GM23338 (cell line): ENCODE data around the gene ST3GAL6. TPM values are rescaled to one million over a fixed set of nuclear protein-coding genes. Genes with fewer than 3 reads are reported as not detected.

Experiments
- ATAC-seq: fragments of 200-7000 bp; cut with Tn5 transposase; 3 replicates; pipeline ENCODE4 v1.9.1; 2020
- DNase-seq: peaks from one replicate; pipeline ENCODE4 v3.0.0-alpha.2; 2015; ENCODE audit warnings: low spot score
- H2AFZ ChIP-seq: fragments of 200-600 bp; sonication (generic); 2 replicates; pipeline ENCODE4 v1.8.0; 2016; ENCODE audit warnings: antibody characterized with exemption, mild to moderate bottlenecking, moderate library complexity
- H3F3A ChIP-seq: fragments of 200-600 bp; sonication (generic); replicated peaks from 2 replicates; pipeline ENCODE4 v1.8.0; 2017; ENCODE audit warnings: antibody characterized with exemption, mixed run types, low read depth
- H3K27ac ChIP-seq: fragments of 200-600 bp; sonication (generic); 2 replicates; pipeline ENCODE4 v1.6.1; 2016; ENCODE audit warnings: low read depth
- H3K27me3 ChIP-seq: fragments of 200-600 bp; sonication (generic); 2 replicates; pipeline ENCODE4 v1.8.0; 2016; ENCODE audit warnings: mild to moderate bottlenecking, mixed run types, moderate library complexity; ENCODE audit not compliant: insufficient read depth
- H3K36me3 ChIP-seq: fragments of 200-600 bp; sonication (generic); 2 replicates; pipeline ENCODE4 v1.8.0; 2016; ENCODE audit warnings: mild to moderate bottlenecking; ENCODE audit not compliant: insufficient read depth
- H3K4me1 ChIP-seq: fragments of 200-600 bp; sonication (generic); 2 replicates; pipeline ENCODE4 v1.8.0; 2016; ENCODE audit warnings: mild to moderate bottlenecking, moderate library complexity; ENCODE audit not compliant: insufficient read depth
- H3K4me2 ChIP-seq: fragments of 200-600 bp; sonication (generic); 2 replicates; pipeline ENCODE4 v1.7.1; 2017; ENCODE audit warnings: mixed run types
- H3K4me3 ChIP-seq: fragments of 200-600 bp; sonication (generic); 2 replicates; pipeline ENCODE4 v1.6.1; 2016; ENCODE audit warnings: mixed run types
- H3K79me2 ChIP-seq: fragments of 200-600 bp; sonication (generic); replicated peaks from 2 replicates; pipeline ENCODE4 v1.8.0; 2017; ENCODE audit warnings: mild to moderate bottlenecking; ENCODE audit not compliant: insufficient read depth
- H3K9me2 ChIP-seq: fragments of 200-600 bp; sonication (generic); 2 replicates; pipeline ENCODE4 v1.8.0; 2017; ENCODE audit not compliant: insufficient read depth
- H4K20me1 ChIP-seq: fragments of 200-600 bp; sonication (generic); replicated peaks from 2 replicates; pipeline ENCODE4 v1.8.0; 2017; ENCODE audit warnings: mild to moderate bottlenecking; ENCODE audit not compliant: insufficient read depth
- H3K27ac Mint-ChIP-seq: 2 replicates; pipeline ENCODE4 v1.8.0; 2020; ENCODE audit warnings: inconsistent platforms, mild to moderate bottlenecking, moderate library complexity, mixed read lengths
- H3K27me3 Mint-ChIP-seq: 3 replicates; pipeline ENCODE4 v1.8.0; 2022; ENCODE audit warnings: low read depth, mild to moderate bottlenecking, moderate library complexity, mixed read lengths, inconsistent platforms; ENCODE audit not compliant: insufficient read depth, poor library complexity
- H3K36me3 Mint-ChIP-seq: 3 replicates; pipeline ENCODE4 v1.8.0; 2021; ENCODE audit warnings: low read depth, mild to moderate bottlenecking, inconsistent platforms, moderate library complexity, mixed read lengths
- H3K4me1 Mint-ChIP-seq: 3 replicates; pipeline ENCODE4 v1.8.0; 2020; ENCODE audit warnings: mild to moderate bottlenecking, inconsistent platforms, mixed read lengths
- H3K4me3 Mint-ChIP-seq: 3 replicates; pipeline ENCODE4 v1.8.0; 2021; ENCODE audit warnings: moderate library complexity, mild to moderate bottlenecking, inconsistent platforms, mixed read lengths
- H3K9me3 Mint-ChIP-seq: 3 replicates; pipeline ENCODE4 v1.8.0; 2020; ENCODE audit warnings: moderate library complexity, mild to moderate bottlenecking, inconsistent platforms, mixed read lengths
- CREB1 ChIP-seq: fragments of 250-450 bp; sonication (Bioruptor Pico); IDR thresholded peaks from 2 replicates; pipeline ENCODE4 v1.5.0; 2020; ENCODE audit warnings: low read depth, mild to moderate bottlenecking, moderate library complexity
- ETS1 ChIP-seq: IDR thresholded peaks from 2 replicates; pipeline ENCODE4 v1.6.1; 2016; ENCODE audit warnings: antibody characterized with exemption
- EZH2 ChIP-seq: fragments of 200-600 bp; sonication (generic); IDR thresholded peaks from one replicate; pipeline ENCODE4 v1.8.0; 2017; ENCODE audit warnings: antibody characterized with exemption, mild to moderate bottlenecking, low read depth; ENCODE audit not compliant: unreplicated experiment
- NANOG ChIP-seq: IDR thresholded peaks from 2 replicates; pipeline ENCODE4 v1.6.1; 2016; ENCODE audit warnings: antibody characterized with exemption, borderline replicate concordance
- STAT1 ChIP-seq: IDR thresholded peaks from one replicate; pipeline ENCODE4 v1.6.1; 2016; ENCODE audit warnings: antibody characterized with exemption; ENCODE audit not compliant: unreplicated experiment
- ZNF331 ChIP-seq: fragments of 250-450 bp; sonication (Bioruptor Pico); IDR thresholded peaks from 2 replicates; pipeline ENCODE4 v1.5.0; 2020; ENCODE audit warnings: low read depth, mild to moderate bottlenecking, moderate library complexity
- ZNF462 ChIP-seq: fragments of 250-450 bp; sonication (Bioruptor Pico); IDR thresholded peaks from 2 replicates; pipeline ENCODE4 v1.5.0; 2020; ENCODE audit warnings: mild to moderate bottlenecking, moderate library complexity
- polyA plus RNA-seq: library from polyadenylated mRNA; unstranded; fragments of >200 nt; fragmentation: Nextera tagmentation; extraction: Ambion mirVana; gene quantifications from 2 replicates; pipeline ENCODE4 v1.2.1, GENCODE V29; 2016
- total RNA-seq: library from RNA; depleted of rRNA; stranded (reverse); fragments of >200 nt; shearing (Covaris generic); gene quantifications from 2 replicates; pipeline ENCODE4 v1.2.3, GENCODE V29; 2014
- TF ChIP-seq, protein P1 (sequence below), 2 experiments: fragments of 200-600 bp in 1 of 2; sonication (generic) in 1 of 2; conservative IDR thresholded peaks; 2 replicates each; pipeline versions ENCODE4 v1.5.1 to v1.6.1; 2016 to 2017; ENCODE audit warnings: antibody characterized with exemption in 2 of 2, low read depth in 2 of 2, mild to moderate bottlenecking in 2 of 2, moderate library complexity in 1 of 2
- TF ChIP-seq, protein P2 (sequence below): IDR thresholded peaks from one replicate; pipeline ENCODE4 v1.6.1; 2018; ENCODE audit warnings: antibody characterized with exemption; ENCODE audit not compliant: unreplicated experiment

Gene ST3GAL6
- total and polyA plus RNA-seq, 2 experiments from 2014 or later, result 4.7 to 8.1 TPM

DNA sequence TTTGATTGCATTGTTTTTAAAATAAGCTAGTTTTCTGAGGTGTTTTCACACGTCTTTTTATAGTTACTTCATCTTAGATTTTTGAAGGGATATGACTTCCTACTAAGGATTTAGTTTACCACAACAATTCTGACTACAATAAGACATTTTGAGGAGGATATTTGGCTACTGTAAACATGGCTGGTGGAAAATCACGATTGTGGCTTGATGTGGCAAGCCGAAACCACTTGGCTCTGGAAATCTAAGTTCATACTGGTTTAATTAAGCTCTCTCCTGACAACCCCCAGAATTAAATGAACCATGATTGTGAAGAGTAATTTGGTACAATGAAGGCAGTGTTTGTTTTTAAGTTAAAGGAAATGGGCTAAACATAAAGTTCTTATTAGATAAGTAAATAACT is 30.8 kb downstream of the ST3GAL6 start:
- Histone ChIP-seq H3K4me1 (no peaks in the 10 kb centered on the region), H4K20me1 (no peaks in the 10 kb centered on the region), H3K4me3 (no peak overlapping the region), H3K79me2 (no peaks in the 10 kb centered on the region), H3K27me3 (no peaks in the 10 kb centered on the region), H2AFZ (no peak overlapping the region), H3F3A (no peaks in the 10 kb centered on the region), H3K27ac (no peak overlapping the region), H3K4me2 (no peak overlapping the region), H3K36me3 (no peaks in the 10 kb centered on the region), H3K9me2 (no peaks in the 10 kb centered on the region)
- Mint-ChIP-seq H3K4me1 (peaks cover 3% of the 10 kb centered on the region; the same call in 2 of the 3 replicates), H3K36me3 (no peaks in the 10 kb centered on the region), H3K27ac (no peak overlapping the region), H3K9me3 (no peaks in the 10 kb centered on the region), H3K4me3 (no peak overlapping the region), H3K27me3 (no peaks in the 10 kb centered on the region)
- no peak for ATAC-seq
- DNase-seq, result no peak
- TF ChIP-seq, protein P1, sequence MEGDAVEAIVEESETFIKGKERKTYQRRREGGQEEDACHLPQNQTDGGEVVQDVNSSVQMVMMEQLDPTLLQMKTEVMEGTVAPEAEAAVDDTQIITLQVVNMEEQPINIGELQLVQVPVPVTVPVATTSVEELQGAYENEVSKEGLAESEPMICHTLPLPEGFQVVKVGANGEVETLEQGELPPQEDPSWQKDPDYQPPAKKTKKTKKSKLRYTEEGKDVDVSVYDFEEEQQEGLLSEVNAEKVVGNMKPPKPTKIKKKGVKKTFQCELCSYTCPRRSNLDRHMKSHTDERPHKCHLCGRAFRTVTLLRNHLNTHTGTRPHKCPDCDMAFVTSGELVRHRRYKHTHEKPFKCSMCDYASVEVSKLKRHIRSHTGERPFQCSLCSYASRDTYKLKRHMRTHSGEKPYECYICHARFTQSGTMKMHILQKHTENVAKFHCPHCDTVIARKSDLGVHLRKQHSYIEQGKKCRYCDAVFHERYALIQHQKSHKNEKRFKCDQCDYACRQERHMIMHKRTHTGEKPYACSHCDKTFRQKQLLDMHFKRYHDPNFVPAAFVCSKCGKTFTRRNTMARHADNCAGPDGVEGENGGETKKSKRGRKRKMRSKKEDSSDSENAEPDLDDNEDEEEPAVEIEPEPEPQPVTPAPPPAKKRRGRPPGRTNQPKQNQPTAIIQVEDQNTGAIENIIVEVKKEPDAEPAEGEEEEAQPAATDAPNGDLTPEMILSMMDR (conservative IDR thresholded peaks at IDR 0.05; ENCODE audit: low read depth in 2 of 2), result no peak
- no peak for TF ChIP-seq ZNF331 (CRISPR knock-in tag)
- TF ChIP-seq ETS1, result no peak
- no peak for TF ChIP-seq NANOG
- TF ChIP-seq, protein P2, sequence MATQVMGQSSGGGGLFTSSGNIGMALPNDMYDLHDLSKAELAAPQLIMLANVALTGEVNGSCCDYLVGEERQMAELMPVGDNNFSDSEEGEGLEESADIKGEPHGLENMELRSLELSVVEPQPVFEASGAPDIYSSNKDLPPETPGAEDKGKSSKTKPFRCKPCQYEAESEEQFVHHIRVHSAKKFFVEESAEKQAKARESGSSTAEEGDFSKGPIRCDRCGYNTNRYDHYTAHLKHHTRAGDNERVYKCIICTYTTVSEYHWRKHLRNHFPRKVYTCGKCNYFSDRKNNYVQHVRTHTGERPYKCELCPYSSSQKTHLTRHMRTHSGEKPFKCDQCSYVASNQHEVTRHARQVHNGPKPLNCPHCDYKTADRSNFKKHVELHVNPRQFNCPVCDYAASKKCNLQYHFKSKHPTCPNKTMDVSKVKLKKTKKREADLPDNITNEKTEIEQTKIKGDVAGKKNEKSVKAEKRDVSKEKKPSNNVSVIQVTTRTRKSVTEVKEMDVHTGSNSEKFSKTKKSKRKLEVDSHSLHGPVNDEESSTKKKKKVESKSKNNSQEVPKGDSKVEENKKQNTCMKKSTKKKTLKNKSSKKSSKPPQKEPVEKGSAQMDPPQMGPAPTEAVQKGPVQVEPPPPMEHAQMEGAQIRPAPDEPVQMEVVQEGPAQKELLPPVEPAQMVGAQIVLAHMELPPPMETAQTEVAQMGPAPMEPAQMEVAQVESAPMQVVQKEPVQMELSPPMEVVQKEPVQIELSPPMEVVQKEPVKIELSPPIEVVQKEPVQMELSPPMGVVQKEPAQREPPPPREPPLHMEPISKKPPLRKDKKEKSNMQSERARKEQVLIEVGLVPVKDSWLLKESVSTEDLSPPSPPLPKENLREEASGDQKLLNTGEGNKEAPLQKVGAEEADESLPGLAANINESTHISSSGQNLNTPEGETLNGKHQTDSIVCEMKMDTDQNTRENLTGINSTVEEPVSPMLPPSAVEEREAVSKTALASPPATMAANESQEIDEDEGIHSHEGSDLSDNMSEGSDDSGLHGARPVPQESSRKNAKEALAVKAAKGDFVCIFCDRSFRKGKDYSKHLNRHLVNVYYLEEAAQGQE, result no peak
- TF ChIP-seq EZH2, result no peak

DNA sequence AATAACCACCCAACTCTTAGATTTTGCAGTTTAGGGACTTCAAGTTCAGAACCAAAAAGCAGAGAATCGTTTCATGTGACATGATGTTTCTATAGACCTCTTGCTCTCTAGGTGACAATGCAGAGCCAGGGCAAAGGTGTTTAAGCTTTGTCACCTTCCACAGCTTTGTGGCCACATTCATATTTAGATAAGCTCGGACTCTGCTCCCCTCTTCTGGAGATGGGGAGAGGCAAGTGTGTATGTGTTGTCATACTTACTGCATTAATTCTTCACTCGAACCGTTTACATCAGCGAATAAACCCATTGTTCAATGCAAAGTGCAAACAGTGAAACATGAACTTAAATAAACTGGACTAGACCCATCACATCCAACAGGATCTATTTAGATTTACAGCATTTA is 33.2 kb downstream of the ST3GAL6 start:
- Histone ChIP-seq H3K4me2 (no peak overlapping the region), H3F3A (no peaks in the 10 kb centered on the region), H2AFZ (no peak overlapping the region), H3K36me3 (peaks cover 12% of the 10 kb centered on the region; the same call in 1 of the 2 replicates), H3K79me2 (no peaks in the 10 kb centered on the region), H3K4me1 (no peaks in the 10 kb centered on the region), H4K20me1 (no peaks in the 10 kb centered on the region), H3K4me3 (no peak overlapping the region), H3K9me2 (no peaks in the 10 kb centered on the region), H3K27me3 (no peaks in the 10 kb centered on the region), H3K27ac (no peak overlapping the region)
- H3K27ac Mint-ChIP-seq, result no peak overlapping the region
- no peak overlapping the region for H3K4me3 Mint-ChIP-seq
- TF ChIP-seq STAT1 (no peak), EZH2 (no peak), CREB1 (CRISPR knock-in tag) (no peak), ZNF462 (CRISPR knock-in tag) (no peak), NANOG (no peak)
- no peaks in the 10 kb centered on the region for H3K9me3 Mint-ChIP-seq
- no peak for ATAC-seq
- DNase-seq, result no peak
- H3K36me3 Mint-ChIP-seq, result peaks cover 13% of the 10 kb centered on the region
- H3K4me1 Mint-ChIP-seq, result peaks cover 3% of the 10 kb centered on the region; the same call in 2 of the 3 replicates
- no peaks in the 10 kb centered on the region for H3K27me3 Mint-ChIP-seq
